ENCODE data around the gene MS4A10. TPM values are rescaled to one million over a fixed set of nuclear protein-coding genes. Genes with fewer than 3 reads are reported as not detected.
A peak's percentile ranks its signal among the peaks of the same experiment; 100 is the strongest.

The MS4A10 gene
- polyA plus RNA-seq, 1 donor (not counting 4 experiments of a cell fraction or from before 2014, with no cell fraction given), result not detected

DNA sequence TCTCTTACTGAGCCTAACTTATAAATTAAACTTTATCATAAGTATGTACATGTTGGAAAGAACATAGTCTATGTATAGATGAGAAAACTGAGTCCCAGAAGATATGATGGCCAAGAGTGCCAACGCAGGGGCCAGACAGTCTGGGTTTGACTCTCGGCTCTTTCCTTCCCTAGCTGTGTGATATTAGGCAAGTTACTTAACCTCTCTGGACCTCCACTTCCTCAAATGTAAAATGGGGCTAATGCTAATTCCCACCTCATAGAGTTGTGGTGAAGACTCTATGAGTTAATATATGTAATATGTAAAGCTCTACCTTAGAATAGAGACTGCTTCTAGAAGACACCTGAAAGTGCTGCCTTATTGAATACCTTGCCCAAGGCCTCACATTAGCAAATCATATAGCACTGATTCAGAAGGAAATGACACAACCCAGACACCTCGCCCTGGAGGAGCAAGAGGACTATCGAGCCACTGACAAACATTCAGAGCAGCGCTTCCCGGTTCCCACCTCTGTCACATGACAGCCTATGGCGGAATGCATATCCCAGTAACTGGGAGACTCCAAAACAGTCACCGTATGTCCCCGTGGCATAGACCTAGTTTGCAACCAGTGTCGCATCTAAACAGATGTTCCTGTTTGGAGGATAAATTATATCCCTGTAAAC, 45.5 kb downstream of the MS4A10 start:
- TF ChIP-seq CTCF (optimal IDR thresholded peaks at IDR 0.05 in 1 of 3, IDR thresholded peaks at IDR 0.05 in 1 of 3, conservative IDR thresholded peaks at IDR 0.05 in 1 of 3; ENCODE audit: extremely low read depth in 1 of 3, insufficient read depth in 2 of 3, low read length in 3 of 3) (no peak), EZH2 (IDR thresholded peaks at IDR 0.05; ENCODE audit: low read length) (no peak)
- no peaks in the 10 kb centered on the region for H3K79me2 ChIP-seq (ENCODE audit: control insufficient read depth, insufficient read depth, low read length)
- peaks cover 26% of the 10 kb centered on the region for H3K4me1 ChIP-seq (ENCODE audit: control insufficient read depth, extremely low read depth, insufficient read depth, low read length)
- H3K9me3 ChIP-seq (ENCODE audit: control insufficient read depth, low read depth, low read length), result no peaks in the 10 kb centered on the region
- peak overlapping the region; percentile 81 for H2AFZ ChIP-seq (ENCODE audit: control insufficient read depth, low read length)
- dilution Hi-C loops (cut with MboI; ENCODE audit: extremely low pct_ligation_motif_present, low sequenced_read_pairs), result no loop called here
- no peaks in the 10 kb centered on the region for H3K9me1 ChIP-seq (ENCODE audit: control insufficient read depth, extremely low read depth, insufficient read depth, low read length)
- peak overlapping the region; percentile 15 to 63 (median 51) for H3K4me3 ChIP-seq (ENCODE audit: control insufficient read depth in 2 of 3, extremely low read depth in 1 of 3, insufficient read depth in 2 of 3, low read depth in 1 of 3, low read length in 3 of 3)
- H3K27ac ChIP-seq (ENCODE audit: control insufficient read depth, insufficient read depth, low read length), result peak overlapping the region; percentile 66
- no peaks in the 10 kb centered on the region for H3K27me3 ChIP-seq (ENCODE audit: control insufficient read depth, extremely low read depth, insufficient read depth, low read length)
- FAIRE-seq (no peak), DNase-seq (ENCODE audit: low read depth, low spot score) (no peak)
- H3K4me2 ChIP-seq (ENCODE audit: control insufficient read depth, extremely low read depth, insufficient read depth, low read depth, low read length), result peak overlapping the region; percentile 80
- peak overlapping the region; percentile 38 for H3K9ac ChIP-seq (ENCODE audit: control insufficient read depth, extremely low read depth, insufficient read depth, low read length)
- no peaks in the 10 kb centered on the region for H4K20me1 ChIP-seq (ENCODE audit: control insufficient read depth, extremely low read depth, insufficient read depth, low read length)
- no peaks in the 10 kb centered on the region for H3K36me3 ChIP-seq (ENCODE audit: control insufficient read depth in 2 of 2, extremely low read depth in 1 of 2, insufficient read depth in 2 of 2, low read length in 2 of 2)

GRCh38 chr11:60831143-60831500, 46.0 kb downstream of the MS4A10 start:
- Histone ChIP-seq H3K27me3 (ENCODE audit: control insufficient read depth, extremely low read depth, insufficient read depth, low read length) (no peaks in the 10 kb centered on the region), H3K27ac (ENCODE audit: control insufficient read depth, insufficient read depth, low read length) (peak overlapping the region; percentile 66), H4K20me1 (ENCODE audit: control insufficient read depth, extremely low read depth, insufficient read depth, low read length) (no peaks in the 10 kb centered on the region), H3K79me2 (ENCODE audit: control insufficient read depth, insufficient read depth, low read length) (no peaks in the 10 kb centered on the region), H3K4me1 (ENCODE audit: control insufficient read depth, extremely low read depth, insufficient read depth, low read length) (peaks cover 30% of the 10 kb centered on the region), H3K9me3 (ENCODE audit: control insufficient read depth, low read depth, low read length) (no peaks in the 10 kb centered on the region), H3K9ac (ENCODE audit: control insufficient read depth, extremely low read depth, insufficient read depth, low read length) (peak overlapping the region; percentile 38), H3K4me3 (ENCODE audit: control insufficient read depth in 2 of 3, extremely low read depth in 1 of 3, insufficient read depth in 2 of 3, low read depth in 1 of 3, low read length in 3 of 3) (peak overlapping the region; percentile 15 to 63 (median 51)), H3K36me3 (ENCODE audit: control insufficient read depth in 2 of 2, extremely low read depth in 1 of 2, insufficient read depth in 2 of 2, low read length in 2 of 2) (no peaks in the 10 kb centered on the region), H3K9me1 (ENCODE audit: control insufficient read depth, extremely low read depth, insufficient read depth, low read length) (no peaks in the 10 kb centered on the region), H2AFZ (ENCODE audit: control insufficient read depth, low read length) (peak overlapping the region; percentile 81), H3K4me2 (ENCODE audit: control insufficient read depth, extremely low read depth, insufficient read depth, low read depth, low read length) (peak overlapping the region; percentile 80)
- FAIRE-seq (peak; percentile 70), DNase-seq (ENCODE audit: low read depth, low spot score) (peak; percentile 57)
- TF ChIP-seq CTCF (optimal IDR thresholded peaks at IDR 0.05 in 1 of 3, IDR thresholded peaks at IDR 0.05 in 1 of 3, conservative IDR thresholded peaks at IDR 0.05 in 1 of 3; ENCODE audit: extremely low read depth in 1 of 3, insufficient read depth in 2 of 3, low read length in 3 of 3) (peak; percentile 89 to 97 (median 94)), EZH2 (IDR thresholded peaks at IDR 0.05; ENCODE audit: low read length) (no peak)
- dilution Hi-C loops (cut with MboI; ENCODE audit: extremely low pct_ligation_motif_present, low sequenced_read_pairs), result no loop called here
